ENCODE data around the gene MR1. TPM values are rescaled to one million over a fixed set of nuclear protein-coding genes. Genes with fewer than 3 reads are reported as not detected.

The MR1 gene
- total and polyA plus RNA-seq, 2 of the 13 experiments (the other 11 are each of a cell fraction or from before 2014, with no cell fraction given), result 7.7 to 10.4 TPM

DNA sequence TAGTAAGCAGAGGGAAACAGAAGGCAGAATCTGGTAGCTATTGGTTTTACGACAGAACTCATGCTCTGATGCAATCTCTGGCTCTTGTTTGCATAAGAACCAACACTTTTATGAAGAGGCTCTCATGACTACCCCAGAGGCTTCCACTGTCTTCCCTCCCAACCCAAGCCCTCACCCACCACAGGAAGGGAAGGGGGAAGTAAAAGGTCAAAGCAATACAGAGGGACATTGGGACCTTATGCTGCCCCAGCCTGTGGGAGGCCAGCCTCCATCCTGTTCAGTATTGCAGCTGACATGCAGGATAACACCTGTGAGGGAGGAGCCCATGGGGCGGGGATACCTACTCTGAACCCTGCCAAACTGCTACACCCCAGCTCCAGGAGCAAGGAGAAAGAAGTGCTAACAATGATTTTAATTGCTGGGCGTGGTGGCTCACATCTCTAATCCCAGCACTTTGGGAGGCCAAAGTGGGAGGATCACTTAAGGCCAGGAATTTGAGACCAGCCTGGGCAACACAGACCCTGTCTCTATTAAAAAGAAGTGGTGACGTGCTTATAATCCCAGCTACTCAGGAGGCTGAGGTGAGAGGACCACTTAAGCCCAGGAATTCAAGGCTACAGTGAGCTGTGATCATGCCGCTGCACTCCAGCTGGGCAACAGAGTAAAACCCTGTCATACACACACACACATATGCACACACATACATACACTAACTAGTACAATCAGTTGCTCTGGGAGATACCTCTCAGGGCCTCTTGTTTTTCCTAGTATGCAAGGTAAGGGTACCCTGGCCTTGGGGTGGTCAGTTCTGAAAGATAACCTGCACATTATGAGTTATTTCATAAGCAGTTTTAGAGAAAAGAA lies 9.5 kb downstream of the MR1 start (continued):
- TF ChIP-seq, protein P1, sequence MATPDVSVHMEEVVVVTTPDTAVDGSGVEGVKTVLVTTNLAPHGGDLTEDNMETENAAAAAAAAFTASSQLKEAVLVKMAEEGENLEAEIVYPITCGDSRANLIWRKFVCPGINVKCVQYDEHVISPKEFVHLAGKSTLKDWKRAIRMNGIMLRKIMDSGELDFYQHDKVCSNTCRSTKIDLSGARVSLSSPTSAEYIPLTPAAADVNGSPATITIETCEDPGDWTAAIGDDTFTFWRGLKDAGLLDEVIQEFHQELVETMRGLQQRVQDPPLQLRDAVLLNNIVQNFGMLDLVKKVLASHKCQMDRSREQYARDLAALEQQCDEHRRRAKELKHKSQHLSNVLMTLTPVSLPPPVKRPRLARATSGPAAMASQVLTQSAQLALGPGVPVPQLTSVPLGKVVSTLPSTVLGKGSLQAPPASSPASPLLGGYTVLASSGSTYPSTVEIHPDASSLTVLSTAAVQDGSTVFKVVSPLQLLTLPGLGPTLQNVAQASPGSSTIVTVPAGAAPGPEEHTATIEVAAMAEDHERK (CRISPR knock-in tag; IDR thresholded peaks at IDR 0.05; ENCODE audit: low read depth), result no peak
- TF ChIP-seq, protein P2, sequence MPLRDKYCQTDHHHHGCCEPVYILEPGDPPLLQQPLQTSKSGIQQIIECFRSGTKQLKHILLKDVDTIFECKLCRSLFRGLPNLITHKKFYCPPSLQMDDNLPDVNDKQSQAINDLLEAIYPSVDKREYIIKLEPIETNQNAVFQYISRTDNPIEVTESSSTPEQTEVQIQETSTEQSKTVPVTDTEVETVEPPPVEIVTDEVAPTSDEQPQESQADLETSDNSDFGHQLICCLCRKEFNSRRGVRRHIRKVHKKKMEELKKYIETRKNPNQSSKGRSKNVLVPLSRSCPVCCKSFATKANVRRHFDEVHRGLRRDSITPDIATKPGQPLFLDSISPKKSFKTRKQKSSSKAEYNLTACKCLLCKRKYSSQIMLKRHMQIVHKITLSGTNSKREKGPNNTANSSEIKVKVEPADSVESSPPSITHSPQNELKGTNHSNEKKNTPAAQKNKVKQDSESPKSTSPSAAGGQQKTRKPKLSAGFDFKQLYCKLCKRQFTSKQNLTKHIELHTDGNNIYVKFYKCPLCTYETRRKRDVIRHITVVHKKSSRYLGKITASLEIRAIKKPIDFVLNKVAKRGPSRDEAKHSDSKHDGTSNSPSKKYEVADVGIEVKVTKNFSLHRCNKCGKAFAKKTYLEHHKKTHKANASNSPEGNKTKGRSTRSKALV (CRISPR knock-in tag; IDR thresholded peaks at IDR 0.05), result no peak
- TF ChIP-seq SAP130 (CRISPR knock-in tag; IDR thresholded peaks at IDR 0.05; ENCODE audit: low read depth) (no peak; the same call in 1 of the 2 replicates), ZNF816 (CRISPR knock-in tag; IDR thresholded peaks at IDR 0.05; ENCODE audit: borderline replicate concordance) (no peak), CCDC6 (CRISPR knock-in tag; IDR thresholded peaks at IDR 0.05) (0 out of 2 replicates have a peak, but pooled peaks have one; percentile 37), ZNF225 (CRISPR knock-in tag; IDR thresholded peaks at IDR 0.05) (no peak), ELF4 (CRISPR knock-in tag; IDR thresholded peaks at IDR 0.05; ENCODE audit: borderline replicate concordance) (no peak), ZNF33B (CRISPR knock-in tag; IDR thresholded peaks at IDR 0.05) (no peak), ETV5 (CRISPR knock-in tag; IDR thresholded peaks at IDR 0.05; ENCODE audit: borderline replicate concordance) (peak; percentile 10; the same call in 1 of the 2 replicates), ZNF460 (CRISPR knock-in tag; IDR thresholded peaks at IDR 0.05; ENCODE audit: borderline replicate concordance) (no peak), ZC3H13 (CRISPR knock-in tag; IDR thresholded peaks at IDR 0.05) (no peak), ZNF891 (CRISPR knock-in tag; IDR thresholded peaks at IDR 0.05) (no peak), HMG20B (CRISPR knock-in tag; conservative IDR thresholded peaks at IDR 0.05) (peak; percentile 62; the same call in 1 of the 2 replicates), NCOR1 (IDR thresholded peaks at IDR 0.05; ENCODE audit: borderline replicate concordance, low read length) (no peak), NR2F1 (CRISPR knock-in tag; IDR thresholded peaks at IDR 0.05) (0 out of 4 replicates have a peak, but pooled peaks of 1 of the 2 experiments have one; percentile 20), ZNF333 (CRISPR knock-in tag; IDR thresholded peaks at IDR 0.05; ENCODE audit: borderline replicate concordance) (no peak), PHF8 (CRISPR knock-in tag; IDR thresholded peaks at IDR 0.05) (no peak), BRD4 (CRISPR knock-in tag; IDR thresholded peaks at IDR 0.05) (no peak), BORCS8-MEF2B (CRISPR knock-in tag; IDR thresholded peaks at IDR 0.05) (no peak), ZNF234 (CRISPR knock-in tag; conservative IDR thresholded peaks at IDR 0.05) (no peak), LCORL (IDR thresholded peaks at IDR 0.05) (no peak), LCORL (CRISPR knock-in tag; IDR thresholded peaks at IDR 0.05) (0 out of 2 replicates have a peak, but pooled peaks have one; percentile 36), NR2F2 (IDR thresholded peaks at IDR 0.05; ENCODE audit: borderline replicate concordance, low read depth) (peak; percentile 59; the same call in 1 of the 2 replicates)
- TF ChIP-seq, protein P3, sequence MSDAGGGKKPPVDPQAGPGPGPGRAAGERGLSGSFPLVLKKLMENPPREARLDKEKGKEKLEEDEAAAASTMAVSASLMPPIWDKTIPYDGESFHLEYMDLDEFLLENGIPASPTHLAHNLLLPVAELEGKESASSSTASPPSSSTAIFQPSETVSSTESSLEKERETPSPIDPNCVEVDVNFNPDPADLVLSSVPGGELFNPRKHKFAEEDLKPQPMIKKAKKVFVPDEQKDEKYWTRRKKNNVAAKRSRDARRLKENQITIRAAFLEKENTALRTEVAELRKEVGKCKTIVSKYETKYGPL (CRISPR knock-in tag; IDR thresholded peaks at IDR 0.05), result no peak
- TF ChIP-seq, protein P4, sequence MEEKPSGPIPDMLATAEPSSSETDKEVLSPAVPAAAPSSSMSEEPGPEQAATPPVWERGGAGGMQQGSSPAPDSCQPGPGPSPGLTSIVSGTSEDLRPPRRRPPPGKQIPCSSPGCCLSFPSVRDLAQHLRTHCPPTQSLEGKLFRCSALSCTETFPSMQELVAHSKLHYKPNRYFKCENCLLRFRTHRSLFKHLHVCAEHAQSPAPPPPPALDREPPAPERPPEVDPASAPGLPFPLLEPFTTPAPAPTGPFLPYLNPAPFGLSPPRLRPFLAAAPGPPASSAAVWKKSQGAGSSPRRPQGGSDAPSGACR (CRISPR knock-in tag; IDR thresholded peaks at IDR 0.05), result no peak
- TF ChIP-seq, protein P5, sequence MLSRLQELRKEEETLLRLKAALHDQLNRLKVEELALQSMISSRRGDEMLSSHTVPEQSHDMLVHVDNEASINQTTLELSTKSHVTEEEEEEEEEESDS (CRISPR knock-in tag; IDR thresholded peaks at IDR 0.05; ENCODE audit: borderline replicate concordance), result no peak
